ENCODE measurements around the gene PDE3A. TPM values are rescaled to one million over a fixed set of nuclear protein-coding genes. Genes with fewer than 3 reads are reported as not detected.

Gene PDE3A
- polyA plus RNA-seq, 3 donors, result 0.10 TPM; not detected in 2

- H3K9ac ChIP-seq (ENCODE audit: insufficient read depth, low read length, poor library complexity, severe bottlenecking), result no peak overlapping the region
- Mint-ChIP-seq H3K4me3 (no peak overlapping the region), H3K27me3 (ENCODE audit: low read depth in 3 of 3) (peaks cover 0 to 5% (median 0%) of the 10 kb centered on the region in 3 donors), H3K27ac (no peak overlapping the region), H3K4me1 (peaks cover 6% of the 10 kb centered on the region), H3K36me3 (no peaks in the 10 kb centered on the region), H3K9me3 (no peaks in the 10 kb centered on the region)
- H2AFZ ChIP-seq (ENCODE audit: insufficient read depth, low read depth, low read length, poor library complexity, severe bottlenecking), result no peak overlapping the region
- H3K27ac ChIP-seq (ENCODE audit: low read depth in 1 of 2, low read length in 2 of 2), result no peak overlapping the region
- H3K9me3 ChIP-seq (replicated peaks in 1 of 2; ENCODE audit: control insufficient read depth in 1 of 2, insufficient read depth in 1 of 2, low read length in 2 of 2), result no peaks in the 10 kb centered on the region
- H3K4me3 ChIP-seq (replicated peaks in 1 of 3; ENCODE audit: low read depth in 2 of 3, low read length in 3 of 3), result no peak overlapping the region
- H3K4me1 ChIP-seq (ENCODE audit: control insufficient read depth in 1 of 2, insufficient read depth in 2 of 2, low read length in 2 of 2), result no peaks in the 10 kb centered on the region
- intact Hi-C loops (cut with micrococcal nuclease), result no loop called here
- H3K4me2 ChIP-seq (replicated peaks; ENCODE audit: extremely low read depth, low read length, poor library complexity, severe bottlenecking), result no peak overlapping the region
- H3K79me2 ChIP-seq (ENCODE audit: insufficient read depth, low read length), result no peaks in the 10 kb centered on the region
- H4K20me1 ChIP-seq (ENCODE audit: insufficient read depth, low read length), result no peaks in the 10 kb centered on the region
- DNase-seq, result no peak
- H3K36me3 ChIP-seq (replicated peaks in 1 of 2; ENCODE audit: control insufficient read depth in 1 of 2, insufficient read depth in 2 of 2, low read length in 2 of 2), result no peaks in the 10 kb centered on the region
- no peak for TF ChIP-seq CTCF (IDR thresholded peaks at IDR 0.05)
- no peaks in the 10 kb centered on the region for H3K27me3 ChIP-seq (ENCODE audit: control insufficient read depth in 2 of 2, insufficient read depth in 2 of 2, low read length in 2 of 2)
Measured at GRCh38 chr12:20436316-20436715, 68.0 kb downstream of the PDE3A start.

GRCh38 chr12:20438299-20438779, 70.0 kb downstream of the PDE3A start:
- Histone ChIP-seq H3K9me3 (replicated peaks in 1 of 2; ENCODE audit: control insufficient read depth in 1 of 2, insufficient read depth in 1 of 2, low read length in 2 of 2) (no peaks in the 10 kb centered on the region), H4K20me1 (ENCODE audit: insufficient read depth, low read length) (no peaks in the 10 kb centered on the region), H3K27me3 (ENCODE audit: control insufficient read depth in 2 of 2, insufficient read depth in 2 of 2, low read length in 2 of 2) (no peaks in the 10 kb centered on the region), H3K36me3 (replicated peaks in 1 of 2; ENCODE audit: control insufficient read depth in 1 of 2, insufficient read depth in 2 of 2, low read length in 2 of 2) (no peaks in the 10 kb centered on the region), H2AFZ (ENCODE audit: insufficient read depth, low read depth, low read length, poor library complexity, severe bottlenecking) (no peak overlapping the region), H3K4me2 (replicated peaks; ENCODE audit: extremely low read depth, low read length, poor library complexity, severe bottlenecking) (no peak overlapping the region), H3K4me3 (replicated peaks in 1 of 3; ENCODE audit: low read depth in 2 of 3, low read length in 3 of 3) (no peak overlapping the region), H3K27ac (ENCODE audit: low read depth in 1 of 2, low read length in 2 of 2) (no peak overlapping the region), H3K4me1 (ENCODE audit: control insufficient read depth in 1 of 2, insufficient read depth in 2 of 2, low read length in 2 of 2) (no peaks in the 10 kb centered on the region), H3K79me2 (ENCODE audit: insufficient read depth, low read length) (no peaks in the 10 kb centered on the region), H3K9ac (ENCODE audit: insufficient read depth, low read length, poor library complexity, severe bottlenecking) (no peak overlapping the region)
- no CpG with 5 or more reads among the region's 2 CpGs for WGBS (ENCODE audit: insufficient coverage)
- Mint-ChIP-seq H3K36me3 (no peaks in the 10 kb centered on the region), H3K4me1 (peaks cover 6% of the 10 kb centered on the region), H3K27me3 (ENCODE audit: low read depth in 3 of 3) (peaks cover 0 to 3% (median 0%) of the 10 kb centered on the region in 3 donors), H3K4me3 (no peak overlapping the region), H3K27ac (no peak overlapping the region), H3K9me3 (no peaks in the 10 kb centered on the region)
- intact Hi-C loops (cut with micrococcal nuclease), result no loop called here
- TF ChIP-seq CTCF (IDR thresholded peaks at IDR 0.05), result no peak
- no peak for DNase-seq

Measured in CD14-positive monocyte (primary cell).